Immature natural killer cell (primary cell): Measurements from ENCODE around the gene ALDH6A1. TPM values are rescaled to one million over a fixed set of nuclear protein-coding genes. Genes with fewer than 3 reads are reported as not detected.

Experiments
- polyA plus RNA-seq, 3 donors: library from polyadenylated mRNA; unstranded; fragments of 300-500 nt; fragmentation: Illumina TruSeq; gene quantifications; one replicate each; pipeline ENCODE4 v1.2.3, GENCODE V29; 2021

ALDH6A1 gene
- polyA plus RNA-seq, 3 donors from 2014 or later: 15.1 to 29.8 (median 20.3) TPM

Other genes with a start within 250 kb of the ALDH6A1 start
- 1 to 10 TPM in 2 of 3 donors, under 1 TPM in 1; 0.76 to 1.6 (median 1.0) TPM for gene PTGR2, start 232.6 kb downstream of the ALDH6A1 start, polyA plus RNA-seq
- 10 to 100 TPM; 72.6 to 88.0 (median 86.1) TPM for gene ZNF410, start 197.6 kb downstream of the ALDH6A1 start, polyA plus RNA-seq
- 1 to 10 TPM in 2 of 3 donors, under 1 TPM in 1; 0.91 to 3.6 (median 1.6) TPM for gene FAM161B, start 134.4 kb downstream of the ALDH6A1 start, polyA plus RNA-seq
- gene COQ6, start 134.2 kb downstream of the ALDH6A1 start, polyA plus RNA-seq: 10 to 100 TPM; 11.2 to 16.6 (median 16.1) TPM
- gene ENTPD5, start 65.2 kb downstream of the ALDH6A1 start, polyA plus RNA-seq: 1 to 10 TPM; 3.2 to 9.1 (median 3.2) TPM
- gene BBOF1, start 65.1 kb downstream of the ALDH6A1 start, polyA plus RNA-seq: 1 to 10 TPM; 1.6 to 4.0 (median 3.4) TPM
- 10 to 100 TPM; 14.0 to 19.8 (median 16.3) TPM for gene LIN52, start 503 bp upstream of the ALDH6A1 start, polyA plus RNA-seq
- gene VSX2, start 155.0 kb upstream of the ALDH6A1 start, polyA plus RNA-seq: not detected
- 10 to 100 TPM; 26.3 to 34.6 (median 31.9) TPM for gene ABCD4, start 218.5 kb upstream of the ALDH6A1 start, polyA plus RNA-seq